ENCODE measurements around the gene TADA2B. TPM values are rescaled to one million over a fixed set of nuclear protein-coding genes. Genes with fewer than 3 reads are reported as not detected.

The TADA2B gene
- total RNA-seq, 4 donors from 2014 or later = 17.5 to 26.6 (median 23.9) TPM

- Histone ChIP-seq H3K27me3 (no peaks in the 10 kb centered on the region), H3K36me3 (peaks cover 84% of the 10 kb centered on the region), H3K4me1 (no peaks in the 10 kb centered on the region), H3K4me3 (no peak overlapping the region), H3K9me3 (no peaks in the 10 kb centered on the region), H3K27ac (no peak overlapping the region)
- DNase-seq (ENCODE audit: low spot score in 2 of 2) = no peak
- TF ChIP-seq POLR2A (IDR thresholded peaks at IDR 0.05) (no peak), EP300 (IDR thresholded peaks at IDR 0.05) (no peak), POLR2AphosphoS5 (IDR thresholded peaks at IDR 0.05) (no peak), CTCF (IDR thresholded peaks at IDR 0.05) (no peak)
- WGBS = 95% methylated on average over 3 of the region's 3 CpGs
These were observed 15.6 kb downstream of the TADA2B start for GRCh38 chr4:7058792-7059191.

GRCh38 chr4:7059662-7060061, 16.5 kb downstream of the TADA2B start:
- peak in 1 of 2 donors; percentile 35 for DNase-seq (ENCODE audit: low spot score in 2 of 2)
- TF ChIP-seq EP300 (IDR thresholded peaks at IDR 0.05) (no peak), POLR2A (IDR thresholded peaks at IDR 0.05) (no peak), CTCF (IDR thresholded peaks at IDR 0.05) (no peak), POLR2AphosphoS5 (IDR thresholded peaks at IDR 0.05) (no peak)
- no peak overlapping the region for H3K27ac ChIP-seq
- no peaks in the 10 kb centered on the region for H3K4me1 ChIP-seq
- WGBS = 83% methylated on average over 11 of the region's 11 CpGs
- H3K4me3 ChIP-seq = no peak overlapping the region
- peaks cover 79% of the 10 kb centered on the region for H3K36me3 ChIP-seq
- H3K27me3 ChIP-seq = no peaks in the 10 kb centered on the region
- H3K9me3 ChIP-seq = no peaks in the 10 kb centered on the region

- Histone ChIP-seq H3K27ac (no peak overlapping the region), H3K4me1 (peaks cover 1% of the 10 kb centered on the region), H3K36me3 (peaks cover 70% of the 10 kb centered on the region), H3K9me3 (no peaks in the 10 kb centered on the region), H3K27me3 (no peaks in the 10 kb centered on the region), H3K4me3 (no peak overlapping the region)
- WGBS = 90% methylated on average over 20 of the region's 20 CpGs
- TF ChIP-seq EP300 (IDR thresholded peaks at IDR 0.05) (no peak), POLR2AphosphoS5 (IDR thresholded peaks at IDR 0.05) (no peak), POLR2A (IDR thresholded peaks at IDR 0.05) (no peak)
- peak in 1 of 2 donors; percentile 61 for DNase-seq (ENCODE audit: low spot score in 2 of 2)
These were observed 17.4 kb downstream of the TADA2B start for GRCh38 chr4:7060346-7061150.

GRCh38 chr4:7061815-7062214, 18.6 kb downstream of the TADA2B start:
- H3K4me3 ChIP-seq = no peak overlapping the region
- H3K4me1 ChIP-seq = peaks cover 14% of the 10 kb centered on the region
- no peak overlapping the region for H3K27ac ChIP-seq
- TF ChIP-seq POLR2A (IDR thresholded peaks at IDR 0.05) = no peak
- TF ChIP-seq EP300 (IDR thresholded peaks at IDR 0.05) = no peak
- TF ChIP-seq POLR2AphosphoS5 (IDR thresholded peaks at IDR 0.05) = no peak
- TF ChIP-seq CTCF (IDR thresholded peaks at IDR 0.05) = no peak
- no peaks in the 10 kb centered on the region for H3K9me3 ChIP-seq
- H3K36me3 ChIP-seq = peaks cover 57% of the 10 kb centered on the region
- 92% methylated on average over 6 of the region's 6 CpGs for WGBS
- peak in 1 of 2 donors; percentile 31 for DNase-seq (ENCODE audit: low spot score in 2 of 2)
- no peaks in the 10 kb centered on the region for H3K27me3 ChIP-seq

- no peak for DNase-seq (ENCODE audit: low spot score in 2 of 2)
- no peaks in the 10 kb centered on the region for H3K9me3 ChIP-seq
- H3K27ac ChIP-seq = no peak overlapping the region
- H3K27me3 ChIP-seq = no peaks in the 10 kb centered on the region
- no peak overlapping the region for H3K4me3 ChIP-seq
- TF ChIP-seq POLR2A (IDR thresholded peaks at IDR 0.05) (no peak), EP300 (IDR thresholded peaks at IDR 0.05) (no peak), POLR2AphosphoS5 (IDR thresholded peaks at IDR 0.05) (no peak), CTCF (IDR thresholded peaks at IDR 0.05) (no peak)
- peaks cover 18% of the 10 kb centered on the region for H3K4me1 ChIP-seq
- 95% methylated on average over 4 of the region's 4 CpGs for WGBS
- peaks cover 54% of the 10 kb centered on the region for H3K36me3 ChIP-seq
These were observed 19.6 kb downstream of the TADA2B start for GRCh38 chr4:7062816-7063215.

Data from suprapubic skin (tissue), 4 donors.